Measurements from ENCODE around the gene EPHB3. TPM values are rescaled to one million over a fixed set of nuclear protein-coding genes. Genes with fewer than 3 reads are reported as not detected.

EPHB3 gene
- total RNA-seq, 2 donors from 2014 or later: 7.9 to 10.1 TPM

- Histone ChIP-seq H3K27ac (no peak overlapping the region), H3K4me3 (no peak overlapping the region), H3K9me3 (no peaks in the 10 kb centered on the region), H3K27me3 (no peaks in the 10 kb centered on the region), H3K36me3 (replicated peaks in 1 of 2; ENCODE audit: insufficient read depth in 1 of 2, low read depth in 2 of 2) (peaks cover 0 to 5% of the 10 kb centered on the region in 2 donors), H3K4me1 (peaks cover 27% of the 10 kb centered on the region)
- intact Hi-C loops (cut with DNase I): loop anchor here (10.0 kb wide), 1 partner anchor 143 kb away; the partner anchor contains the start of gene MAGEF1
- DNase-seq (no peak), ATAC-seq (no peak)
- TF ChIP-seq POLR2A (IDR thresholded peaks at IDR 0.05): no peak
- TF ChIP-seq, protein P1, sequence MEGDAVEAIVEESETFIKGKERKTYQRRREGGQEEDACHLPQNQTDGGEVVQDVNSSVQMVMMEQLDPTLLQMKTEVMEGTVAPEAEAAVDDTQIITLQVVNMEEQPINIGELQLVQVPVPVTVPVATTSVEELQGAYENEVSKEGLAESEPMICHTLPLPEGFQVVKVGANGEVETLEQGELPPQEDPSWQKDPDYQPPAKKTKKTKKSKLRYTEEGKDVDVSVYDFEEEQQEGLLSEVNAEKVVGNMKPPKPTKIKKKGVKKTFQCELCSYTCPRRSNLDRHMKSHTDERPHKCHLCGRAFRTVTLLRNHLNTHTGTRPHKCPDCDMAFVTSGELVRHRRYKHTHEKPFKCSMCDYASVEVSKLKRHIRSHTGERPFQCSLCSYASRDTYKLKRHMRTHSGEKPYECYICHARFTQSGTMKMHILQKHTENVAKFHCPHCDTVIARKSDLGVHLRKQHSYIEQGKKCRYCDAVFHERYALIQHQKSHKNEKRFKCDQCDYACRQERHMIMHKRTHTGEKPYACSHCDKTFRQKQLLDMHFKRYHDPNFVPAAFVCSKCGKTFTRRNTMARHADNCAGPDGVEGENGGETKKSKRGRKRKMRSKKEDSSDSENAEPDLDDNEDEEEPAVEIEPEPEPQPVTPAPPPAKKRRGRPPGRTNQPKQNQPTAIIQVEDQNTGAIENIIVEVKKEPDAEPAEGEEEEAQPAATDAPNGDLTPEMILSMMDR (IDR thresholded peaks at IDR 0.05): no peak
- 41 to 50% methylated on average over 12 of the region's 12 CpGs for WGBS, 2 donors
Observed at GRCh38 chr3:184571750-184572377, 10.3 kb downstream of the EPHB3 start.

DNA sequence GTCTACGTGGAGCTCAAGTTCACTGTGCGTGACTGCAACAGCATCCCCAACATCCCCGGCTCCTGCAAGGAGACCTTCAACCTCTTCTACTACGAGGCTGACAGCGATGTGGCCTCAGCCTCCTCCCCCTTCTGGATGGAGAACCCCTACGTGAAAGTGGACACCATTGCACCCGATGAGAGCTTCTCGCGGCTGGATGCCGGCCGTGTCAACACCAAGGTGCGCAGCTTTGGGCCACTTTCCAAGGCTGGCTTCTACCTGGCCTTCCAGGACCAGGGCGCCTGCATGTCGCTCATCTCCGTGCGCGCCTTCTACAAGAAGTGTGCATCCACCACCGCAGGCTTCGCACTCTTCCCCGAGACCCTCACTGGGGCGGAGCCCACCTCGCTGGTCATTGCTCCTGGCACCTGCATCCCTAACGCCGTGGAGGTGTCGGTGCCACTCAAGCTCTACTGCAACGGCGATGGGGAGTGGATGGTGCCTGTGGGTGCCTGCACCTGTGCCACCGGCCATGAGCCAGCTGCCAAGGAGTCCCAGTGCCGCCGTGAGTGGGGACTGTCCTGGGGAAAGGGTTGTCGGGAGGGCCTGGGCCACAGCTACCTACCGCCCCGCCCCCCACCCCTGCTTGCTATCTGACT, 11.2 kb downstream of the EPHB3 start:
- no peak for TF ChIP-seq POLR2A (IDR thresholded peaks at IDR 0.05)
- TF ChIP-seq, protein P1 (IDR thresholded peaks at IDR 0.05): no peak
- DNase-seq (no peak), ATAC-seq (no peak)
- intact Hi-C loops (cut with DNase I): loop anchor here (10.0 kb wide), 1 partner anchor 142 kb away; the partner anchor contains the start of gene MAGEF1
- H3K27ac ChIP-seq: no peak overlapping the region
- no peak overlapping the region for H3K4me3 ChIP-seq
- H3K27me3 ChIP-seq: no peaks in the 10 kb centered on the region
- peaks cover 18% of the 10 kb centered on the region for H3K4me1 ChIP-seq
- H3K36me3 ChIP-seq (replicated peaks in 1 of 2; ENCODE audit: insufficient read depth in 1 of 2, low read depth in 2 of 2): peaks cover 0 to 5% of the 10 kb centered on the region in 2 donors
- WGBS, 2 donors: 79 to 90% methylated on average over 26 to 33 of the region's 33 CpGs
- H3K9me3 ChIP-seq: no peaks in the 10 kb centered on the region

GRCh38 chr3:184574515-184575417, 13.2 kb downstream of the EPHB3 start:
- H3K36me3 ChIP-seq (replicated peaks in 1 of 2; ENCODE audit: insufficient read depth in 1 of 2, low read depth in 2 of 2): peaks cover 0 to 5% of the 10 kb centered on the region in 2 donors
- no peak overlapping the region for H3K4me3 ChIP-seq
- ATAC-seq (no peak), DNase-seq (no peak)
- intact Hi-C loops (cut with DNase I): loop anchor here (10.0 kb wide), 1 partner anchor 140 kb away; the partner anchor contains the start of gene MAGEF1
- no peaks in the 10 kb centered on the region for H3K9me3 ChIP-seq
- H3K4me1 ChIP-seq: peaks cover 3% of the 10 kb centered on the region
- TF ChIP-seq POLR2A (IDR thresholded peaks at IDR 0.05): no peak
- TF ChIP-seq, protein P1 (IDR thresholded peaks at IDR 0.05): no peak
- no peaks in the 10 kb centered on the region for H3K27me3 ChIP-seq
- no peak overlapping the region for H3K27ac ChIP-seq
- WGBS, 2 donors: 79 to 88% methylated on average over 10 to 15 of the region's 15 CpGs

DNA sequence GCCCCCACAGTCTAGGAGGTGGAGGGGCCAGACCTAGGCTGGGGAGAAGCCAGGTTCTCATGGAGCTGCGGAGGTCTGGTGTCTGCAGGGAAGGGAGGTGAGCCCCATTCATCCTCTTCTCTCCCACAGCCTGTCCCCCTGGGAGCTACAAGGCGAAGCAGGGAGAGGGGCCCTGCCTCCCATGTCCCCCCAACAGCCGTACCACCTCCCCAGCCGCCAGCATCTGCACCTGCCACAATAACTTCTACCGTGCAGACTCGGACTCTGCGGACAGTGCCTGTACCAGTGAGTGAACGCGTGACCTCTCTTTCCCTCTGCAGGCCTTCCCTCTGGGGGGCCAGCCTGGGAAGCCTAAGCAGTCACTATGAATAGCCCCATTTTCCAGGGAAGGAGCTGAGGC, 14.1 kb downstream of the EPHB3 start:
- H3K4me3 ChIP-seq: no peak overlapping the region
- no peak for TF ChIP-seq POLR2A (IDR thresholded peaks at IDR 0.05)
- TF ChIP-seq, protein P1 (IDR thresholded peaks at IDR 0.05): no peak
- H3K27ac ChIP-seq: no peak overlapping the region
- DNase-seq (no peak), ATAC-seq (no peak)
- H3K9me3 ChIP-seq: no peaks in the 10 kb centered on the region
- no peaks in the 10 kb centered on the region for H3K4me1 ChIP-seq
- intact Hi-C loops (cut with DNase I): loop anchor here (10.0 kb wide), 1 partner anchor 139 kb away; the partner anchor contains the start of gene MAGEF1
- no peaks in the 10 kb centered on the region for H3K27me3 ChIP-seq
- peaks cover 0 to 5% of the 10 kb centered on the region in 2 donors for H3K36me3 ChIP-seq (replicated peaks in 1 of 2; ENCODE audit: insufficient read depth in 1 of 2, low read depth in 2 of 2)
- 85 to 95% methylated on average over 6 to 9 of the region's 9 CpGs for WGBS, 2 donors
